GM19372 (cell line): Measurements from ENCODE around the gene ATP9A.
"Not testable (repeated sequence)": the region's sequence is repeated elsewhere in the genome, so short reads cannot be mapped to it uniquely, and the experiment has no call there.

ENCODE experiments used
- ATAC-seq: cut with Tn5 transposase; IDR thresholded peaks from one replicate; pipeline ENCODE4 v1.9.1; 2021; ENCODE audit warnings: mild to moderate bottlenecking, low read depth, moderate library complexity; ENCODE audit not compliant: unreplicated experiment

Gene ATP9A

GRCh38 chr20:51753220-51753619 lies 15.0 kb downstream of the ATP9A start:
- ATAC-seq: not testable (repeated sequence)

GRCh38 chr20:51752343-51752951 lies 15.7 kb downstream of the ATP9A start:
- ATAC-seq: no peak

- no peak for ATAC-seq
Measured at GRCh38 chr20:51750770-51751388, 17.3 kb downstream of the ATP9A start.

GRCh38 chr20:51750037-51750769 lies 18.0 kb downstream of the ATP9A start:
- no peak for ATAC-seq

- ATAC-seq: no peak
Measured at GRCh38 chr20:51749674-51750036, 18.5 kb downstream of the ATP9A start.

GRCh38 chr20:51747182-51747911 lies 20.8 kb downstream of the ATP9A start:
- no peak for ATAC-seq

- no peak for ATAC-seq
Measured at GRCh38 chr20:51745804-51746203, 22.4 kb downstream of the ATP9A start.

GRCh38 chr20:51740838-51741237 lies 27.4 kb downstream of the ATP9A start:
- no peak for ATAC-seq

- not testable (repeated sequence) for ATAC-seq
Measured at GRCh38 chr20:51740308-51740707, 27.9 kb downstream of the ATP9A start.

- no peak for ATAC-seq
Measured at GRCh38 chr20:51739722-51740249, 28.4 kb downstream of the ATP9A start.

GRCh38 chr20:51738877-51739447 lies 29.2 kb downstream of the ATP9A start:
- ATAC-seq: no peak

GRCh38 chr20:51738261-51738660 lies 29.9 kb downstream of the ATP9A start:
- not testable (repeated sequence) for ATAC-seq

GRCh38 chr20:51736947-51737346 lies 31.2 kb downstream of the ATP9A start:
- no peak for ATAC-seq

GRCh38 chr20:51735728-51736600 lies 32.2 kb downstream of the ATP9A start:
- no peak for ATAC-seq

- no peak for ATAC-seq
Measured at GRCh38 chr20:51734876-51735720, 33.1 kb downstream of the ATP9A start.

- ATAC-seq: no peak
Measured at GRCh38 chr20:51733070-51733469, 35.1 kb downstream of the ATP9A start.

- no peak for ATAC-seq
Measured at GRCh38 chr20:51732096-51732791, 35.9 kb downstream of the ATP9A start.

GRCh38 chr20:51731731-51732095 lies 36.5 kb downstream of the ATP9A start:
- ATAC-seq: no peak
